ENCODE results near the gene NXF1.

Gene NXF1

DNA sequence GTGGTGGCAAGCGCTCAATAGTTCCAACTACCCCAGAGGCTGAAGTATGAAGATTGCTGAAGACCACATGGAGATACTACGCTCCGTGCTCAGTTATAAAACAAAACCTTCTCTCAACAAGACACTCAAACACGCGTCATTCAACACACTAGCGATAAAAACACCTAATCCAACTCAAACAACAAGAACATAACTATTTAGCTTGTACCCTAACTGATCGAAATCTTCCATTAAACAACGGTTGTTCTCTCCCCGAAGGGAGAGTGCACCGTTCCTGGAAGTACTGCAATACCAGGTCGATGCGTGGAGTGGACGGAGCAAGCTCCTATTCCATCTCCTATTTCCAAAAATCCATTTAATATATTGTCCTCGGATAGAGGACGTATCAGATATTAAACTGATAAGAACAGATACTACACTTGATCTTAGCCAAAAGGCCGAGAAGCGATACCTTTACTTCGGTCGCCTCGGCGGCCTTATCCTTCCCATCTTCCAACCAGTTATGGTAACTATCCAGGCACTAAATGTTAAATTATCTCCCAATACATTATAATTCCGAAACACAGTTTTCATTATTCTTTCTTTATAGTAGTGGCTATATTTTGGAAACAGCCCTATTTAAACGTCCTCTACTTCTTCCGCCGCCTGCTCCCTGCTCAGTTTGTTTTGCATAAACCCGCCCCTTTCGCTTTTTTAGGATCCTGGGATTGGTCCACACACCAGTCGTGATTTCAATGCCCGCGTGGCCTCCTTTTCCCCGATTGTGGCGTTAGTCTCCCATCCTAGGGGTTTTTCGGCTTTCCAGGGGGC, 36.3 kb upstream of the NXF1 start:
- H3K27ac ChIP-seq: peak overlapping the region; percentile 99
- no peak for TF ChIP-seq ZFX (IDR thresholded peaks at IDR 0.05; ENCODE audit: borderline replicate concordance)
- TF ChIP-seq, protein P1, sequence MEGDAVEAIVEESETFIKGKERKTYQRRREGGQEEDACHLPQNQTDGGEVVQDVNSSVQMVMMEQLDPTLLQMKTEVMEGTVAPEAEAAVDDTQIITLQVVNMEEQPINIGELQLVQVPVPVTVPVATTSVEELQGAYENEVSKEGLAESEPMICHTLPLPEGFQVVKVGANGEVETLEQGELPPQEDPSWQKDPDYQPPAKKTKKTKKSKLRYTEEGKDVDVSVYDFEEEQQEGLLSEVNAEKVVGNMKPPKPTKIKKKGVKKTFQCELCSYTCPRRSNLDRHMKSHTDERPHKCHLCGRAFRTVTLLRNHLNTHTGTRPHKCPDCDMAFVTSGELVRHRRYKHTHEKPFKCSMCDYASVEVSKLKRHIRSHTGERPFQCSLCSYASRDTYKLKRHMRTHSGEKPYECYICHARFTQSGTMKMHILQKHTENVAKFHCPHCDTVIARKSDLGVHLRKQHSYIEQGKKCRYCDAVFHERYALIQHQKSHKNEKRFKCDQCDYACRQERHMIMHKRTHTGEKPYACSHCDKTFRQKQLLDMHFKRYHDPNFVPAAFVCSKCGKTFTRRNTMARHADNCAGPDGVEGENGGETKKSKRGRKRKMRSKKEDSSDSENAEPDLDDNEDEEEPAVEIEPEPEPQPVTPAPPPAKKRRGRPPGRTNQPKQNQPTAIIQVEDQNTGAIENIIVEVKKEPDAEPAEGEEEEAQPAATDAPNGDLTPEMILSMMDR (IDR thresholded peaks at IDR 0.05): no peak

DNA sequence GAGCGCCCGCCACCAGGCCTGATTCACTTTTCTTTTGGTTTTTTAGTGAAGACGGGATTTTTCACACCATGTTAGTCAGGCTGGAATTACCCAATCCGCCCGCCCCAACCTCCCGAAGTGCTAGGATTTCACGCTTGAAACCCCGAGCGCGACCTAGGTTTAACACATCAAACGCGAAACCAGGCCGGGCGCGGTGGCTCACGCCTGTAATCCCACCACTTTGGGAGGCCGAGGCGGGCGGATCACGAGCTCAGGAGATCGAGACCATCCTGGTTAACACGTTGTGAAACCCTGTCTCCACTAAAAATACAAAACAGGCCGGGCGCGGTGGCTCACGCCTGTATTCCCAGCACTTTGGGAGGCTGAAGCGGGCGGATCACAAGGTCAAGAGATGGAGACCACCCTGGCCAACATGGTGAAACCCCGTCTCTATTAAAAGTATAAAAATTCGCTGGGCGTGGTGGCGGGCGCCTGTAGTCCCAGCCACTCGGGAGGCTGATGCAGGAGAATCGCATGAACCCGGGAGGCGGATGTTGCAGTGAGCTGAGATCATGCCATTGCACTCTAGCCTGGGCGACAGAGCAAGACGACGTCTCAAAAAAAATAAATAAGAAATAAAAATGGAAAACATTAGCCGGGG, 35.6 kb upstream of the NXF1 start:
- H3K27ac ChIP-seq: peak overlapping the region; percentile 99

DNA sequence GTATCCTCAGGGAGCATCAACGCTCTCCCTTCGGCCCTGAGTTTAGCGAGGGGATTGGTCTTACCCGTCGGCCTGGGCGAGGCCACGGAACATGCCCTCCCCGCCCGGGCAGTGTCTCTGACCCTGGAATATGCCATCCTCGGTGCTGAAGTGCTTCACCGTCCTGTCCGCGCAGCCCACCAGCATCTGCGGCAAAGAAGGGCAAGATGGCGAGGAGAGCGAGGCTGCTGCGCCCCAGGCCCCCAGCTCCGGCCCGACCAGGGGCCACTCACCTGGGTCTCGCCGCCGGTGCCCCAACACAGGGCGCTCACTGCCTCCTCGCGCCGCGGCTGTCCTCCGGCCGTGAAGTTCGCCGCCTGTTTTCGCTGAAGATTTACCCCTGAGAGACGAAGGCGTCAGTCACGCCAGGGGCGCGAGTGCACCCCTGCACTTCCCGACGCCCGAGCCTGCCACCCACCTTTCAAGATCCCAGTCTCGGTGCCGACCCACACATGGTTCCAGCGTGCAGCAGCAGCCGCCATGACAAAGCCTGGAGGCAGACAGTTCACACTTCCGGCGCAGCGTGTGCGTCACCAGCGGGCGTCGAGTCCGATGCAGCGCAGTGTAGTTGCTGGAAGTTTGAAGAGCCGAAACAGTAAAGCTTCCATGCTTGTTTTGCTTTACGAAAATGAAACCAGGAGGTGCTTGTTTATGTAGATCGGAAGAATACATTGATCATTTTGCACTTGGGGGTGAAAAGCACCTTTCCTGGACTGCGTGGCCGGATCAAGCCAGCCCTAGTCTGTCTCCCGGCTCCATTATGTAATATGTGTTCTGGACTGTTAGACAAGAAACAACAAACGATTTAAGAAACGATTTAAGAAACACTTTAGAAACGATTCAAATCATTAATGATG, 34.1 kb upstream of the NXF1 start, which contains the start of gene WDR74:
WDR74 (minus strand) TSS at position 541 of the 896 bp plus-strand sequence; CDS start at position 521, 20 bp downstream.
- TF ChIP-seq, protein P1 (IDR thresholded peaks at IDR 0.05): no peak
- TF ChIP-seq ZFX (IDR thresholded peaks at IDR 0.05; ENCODE audit: borderline replicate concordance): no peak
- H3K27ac ChIP-seq: peak within 1 kb of the TSS; percentile 99

DNA sequence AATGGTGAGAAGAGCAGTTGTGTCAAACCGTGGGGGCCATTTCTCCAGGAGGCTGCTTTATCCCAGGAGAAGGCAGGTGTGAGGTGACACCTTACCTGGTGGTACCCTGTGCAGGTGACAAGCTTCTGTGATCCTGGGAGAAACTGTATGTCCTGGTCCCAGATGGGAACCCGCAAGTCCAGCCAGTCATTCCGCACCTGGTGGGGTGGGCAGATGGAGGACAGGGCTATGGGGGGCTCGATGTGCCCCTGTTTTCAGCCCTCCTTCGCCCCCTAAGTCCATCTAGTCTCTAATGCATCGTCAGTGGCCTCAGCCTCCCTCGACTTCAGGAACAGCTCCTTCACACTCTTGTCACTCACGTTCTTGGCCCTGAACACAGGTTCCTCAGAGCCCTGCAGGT, 30.1 kb upstream of the NXF1 start:
- no peak for TF ChIP-seq ZFX (IDR thresholded peaks at IDR 0.05; ENCODE audit: borderline replicate concordance)
- TF ChIP-seq, protein P1 (IDR thresholded peaks at IDR 0.05): no peak
- H3K27ac ChIP-seq: no peak overlapping the region

DNA sequence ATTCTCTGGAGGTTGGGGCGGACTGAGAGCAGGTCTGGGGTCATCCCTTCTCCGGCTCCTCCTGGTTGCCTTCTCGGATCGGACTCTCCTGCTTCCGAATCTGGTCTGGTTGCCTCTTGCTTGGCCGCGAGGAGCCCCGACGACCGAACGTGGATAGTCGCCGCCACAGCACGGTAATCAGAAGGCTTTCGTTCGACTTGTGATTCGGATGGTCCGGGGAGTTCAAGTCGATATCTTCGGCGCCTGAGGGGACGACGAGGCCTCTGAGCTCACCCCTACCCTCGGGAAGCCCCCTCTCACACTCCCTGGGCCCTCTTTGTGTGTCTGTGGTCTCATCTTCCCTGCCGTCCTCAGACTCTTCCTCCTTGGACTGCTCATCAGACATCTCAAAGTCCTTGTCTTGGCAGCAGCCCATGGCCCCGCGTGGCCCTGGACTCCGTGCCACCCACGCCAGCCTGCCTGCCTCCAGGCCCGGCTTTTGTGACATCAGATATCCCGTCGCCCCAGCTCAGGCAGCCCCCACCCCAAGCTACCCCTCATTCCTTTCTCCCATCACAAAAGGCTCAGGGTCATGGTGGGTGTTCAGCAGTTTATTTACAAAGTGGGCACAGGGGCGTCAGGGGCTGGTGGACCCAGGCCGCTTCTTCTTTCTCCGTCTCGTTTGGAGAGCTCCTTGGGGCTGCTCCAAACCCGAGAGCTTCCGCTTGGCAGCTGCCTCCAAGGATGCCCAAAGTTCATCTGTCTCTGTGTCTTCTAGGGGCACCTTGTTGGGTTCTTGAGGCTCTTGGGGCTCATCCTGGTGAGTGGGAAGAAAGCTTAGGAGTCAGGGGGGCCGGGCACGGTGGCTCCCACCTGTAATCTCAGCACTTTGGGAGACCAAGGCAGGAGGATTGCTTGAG, 27.3 kb upstream of the NXF1 start, which contains the start of gene TEX54:
TEX54 (minus strand) TSS at position 506 of the 899 bp plus-strand sequence.
- peak within 1 kb of the TSS; percentile 80 for H3K27ac ChIP-seq
- TF ChIP-seq ZFX (IDR thresholded peaks at IDR 0.05; ENCODE audit: borderline replicate concordance): no peak

DNA sequence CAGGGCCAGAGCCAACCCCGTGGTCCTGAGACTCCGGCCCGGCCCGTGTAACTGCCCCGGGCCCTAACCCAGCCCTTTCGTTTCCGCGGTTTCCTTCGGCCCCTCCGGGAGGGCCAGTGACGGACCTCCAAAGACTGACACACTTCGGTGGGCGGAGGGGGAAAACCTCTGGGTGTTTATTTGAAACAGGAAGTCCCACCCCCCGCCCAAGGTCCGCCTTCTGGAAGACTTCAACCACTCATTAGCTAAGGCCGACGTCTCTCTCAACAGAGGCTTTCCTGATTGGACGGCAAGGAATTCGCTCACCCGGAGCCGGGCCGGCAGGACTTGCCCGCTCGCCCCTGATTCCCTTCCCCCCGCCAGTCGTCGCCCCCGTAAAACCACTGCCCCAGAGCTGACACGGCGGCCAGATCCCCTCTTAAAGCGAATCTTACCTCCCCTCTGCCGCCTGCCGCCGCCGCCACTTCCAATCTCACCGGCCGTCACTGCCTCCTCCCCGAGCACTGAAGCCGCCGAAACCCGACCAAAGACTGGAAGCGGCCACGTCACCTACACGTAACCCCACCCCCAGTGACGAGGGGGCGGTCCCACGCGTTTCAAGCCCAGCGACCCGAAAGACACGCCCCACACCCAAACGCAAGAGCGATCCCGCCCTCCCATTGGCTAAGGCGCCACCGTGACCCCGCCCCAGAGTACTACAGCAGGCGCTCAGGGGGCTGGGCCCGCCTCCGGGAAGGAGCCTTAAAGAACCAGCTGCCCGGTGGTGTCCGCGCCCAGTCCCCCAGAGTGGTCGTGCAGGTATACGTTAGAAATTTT, 26.5 kb upstream of the NXF1 start, which contains the start of gene STX5:
STX5 (minus strand) TSS at position 532 of the 816 bp plus-strand sequence. CDS start 808 bp downstream, outside the sequence.
- TF ChIP-seq ZFX (IDR thresholded peaks at IDR 0.05; ENCODE audit: borderline replicate concordance): no peak
- TF ChIP-seq, protein P1 (IDR thresholded peaks at IDR 0.05): no peak
- peak within 1 kb of the TSS; percentile 80 for H3K27ac ChIP-seq

Measured in 22Rv1 (cell line).